Naive thymus-derived CD8-positive, alpha-beta T cell (primary cell): ENCODE data around the gene GPR89B. TPM values are rescaled to one million over a fixed set of nuclear protein-coding genes. Genes with fewer than 3 reads are reported as not detected.
"Not testable (repeated sequence)": the region's sequence is repeated elsewhere in the genome, so short reads cannot be mapped to it uniquely, and the experiment has no call there.

Experiments used
- ATAC-seq, 2 donors: fragments of 150-1000 bp; cut with Tn5 transposase in 1 of 2; sonication (Bioruptor Pico), chemical (Tn5 transposase) in 1 of 2; 1 replicate in 1 of 2; 2 replicates in 1 of 2; pipeline ENCODE4 v1.10.0; 2021; ENCODE audit warnings: mild to moderate bottlenecking in 2 of 2, moderate library complexity in 2 of 2
- POLR2A ChIA-PET: fragments of 350-600 bp; sonication (Branson Sonifier 250); formaldehyde crosslinking; loops from one replicate; lab custom pipeline; 2021; ENCODE audit warnings: antibody characterized with exemption; lab: Charles Lee
- DNase-seq, 10 donors: peaks; one replicate each; pipeline versions ENCODE4 v3.0.0 to v3.0.0-alpha.2; 2020 to 2022
- H3K27ac Mint-ChIP-seq, 10 donors: one replicate each; pipeline ENCODE4 v1.8.0; 2020 to 2022; ENCODE audit warnings: mild to moderate bottlenecking in 10 of 10, mixed read lengths in 10 of 10, moderate library complexity in 4 of 10, inconsistent platforms in 1 of 10
- H3K27me3 Mint-ChIP-seq, 5 donors: one replicate each; pipeline ENCODE4 v1.8.0; 2021 to 2022; ENCODE audit warnings: mixed read lengths in 5 of 5
- H3K36me3 Mint-ChIP-seq, 3 donors: one replicate each; pipeline ENCODE4 v1.8.0; 2020 to 2022; ENCODE audit warnings: mixed read lengths in 3 of 3, mild to moderate bottlenecking in 2 of 3, inconsistent platforms in 1 of 3
- H3K4me1 Mint-ChIP-seq, 4 donors: one replicate each; pipeline ENCODE4 v1.8.0; 2021 to 2022; ENCODE audit warnings: mixed read lengths in 4 of 4
- H3K4me3 Mint-ChIP-seq, 10 donors: one replicate each; pipeline ENCODE4 v1.8.0; 2020 to 2022; ENCODE audit warnings: mild to moderate bottlenecking in 10 of 10, mixed read lengths in 10 of 10, moderate library complexity in 6 of 10, inconsistent platforms in 1 of 10
- H3K9me3 Mint-ChIP-seq, 9 donors: one replicate each; pipeline ENCODE4 v1.8.0; 2020 to 2022; ENCODE audit warnings: mixed read lengths in 9 of 9, mild to moderate bottlenecking in 3 of 9, inconsistent platforms in 1 of 9, moderate library complexity in 1 of 9
- polyA plus RNA-seq, 3 donors: library from polyadenylated mRNA; unstranded; fragments of 300-500 nt; fragmentation: Illumina TruSeq; gene quantifications; one replicate each; pipeline ENCODE4 v1.2.3, GENCODE V29; 2021
- total RNA-seq, 8 experiments: library from RNA in 2 of 8; stranded (reverse) in 2 of 8; gene quantifications; one replicate each; pipeline ENCODE4 v1.2.3 and lab custom pipeline; 2021 to 2026

GPR89B gene
- total and polyA plus RNA-seq, 5 experiments from 2014 or later: 10.2 to 36.6 (median 18.2) TPM

GRCh38 chr1:147907786-147908509 lies 20.3 kb upstream of the GPR89B start:
- no peak overlapping the region for H3K4me3 Mint-ChIP-seq
- H3K27me3 Mint-ChIP-seq: peaks cover 0 to 14% (median 2%) of the 10 kb centered on the region in 5 donors
- DNase-seq (no peak), ATAC-seq (no peak)
- no peaks in the 10 kb centered on the region for H3K4me1 Mint-ChIP-seq
- peak overlapping the region in 1 of 10 donors; percentile 51 for H3K27ac Mint-ChIP-seq
- no peaks in the 10 kb centered on the region for H3K36me3 Mint-ChIP-seq
- POLR2A ChIA-PET: no interaction called here
- H3K9me3 Mint-ChIP-seq: no peaks in the 10 kb centered on the region

GRCh38 chr1:147912553-147912952 lies 15.7 kb upstream of the GPR89B start:
- no peaks in the 10 kb centered on the region for H3K4me1 Mint-ChIP-seq
- no peaks in the 10 kb centered on the region for H3K36me3 Mint-ChIP-seq
- DNase-seq (no peak), ATAC-seq (no peak)
- no peaks in the 10 kb centered on the region for H3K9me3 Mint-ChIP-seq
- no peak overlapping the region for H3K4me3 Mint-ChIP-seq
- peaks cover 11 to 34% (median 19%) of the 10 kb centered on the region in 5 donors for H3K27me3 Mint-ChIP-seq
- POLR2A ChIA-PET: no interaction called here
- H3K27ac Mint-ChIP-seq: no peak overlapping the region

GRCh38 chr1:147913362-147913942 lies 14.8 kb upstream of the GPR89B start:
- Mint-ChIP-seq H3K27me3 (peaks cover 11 to 36% (median 21%) of the 10 kb centered on the region in 5 donors), H3K4me3 (no peak overlapping the region), H3K4me1 (no peaks in the 10 kb centered on the region), H3K9me3 (no peaks in the 10 kb centered on the region), H3K36me3 (no peaks in the 10 kb centered on the region), H3K27ac (no peak overlapping the region)
- DNase-seq (no peak), ATAC-seq (no peak)
- POLR2A ChIA-PET: no interaction called here

GRCh38 chr1:147919896-147920295 lies 8.3 kb upstream of the GPR89B start:
- H3K27ac Mint-ChIP-seq: no peak overlapping the region
- ATAC-seq (no peak), DNase-seq (no peak)
- POLR2A ChIA-PET: no interaction called here
- no peaks in the 10 kb centered on the region for H3K9me3 Mint-ChIP-seq
- H3K27me3 Mint-ChIP-seq: peaks cover 8 to 33% (median 14%) of the 10 kb centered on the region in 5 donors
- no peak overlapping the region for H3K4me3 Mint-ChIP-seq
- H3K4me1 Mint-ChIP-seq: no peaks in the 10 kb centered on the region
- H3K36me3 Mint-ChIP-seq: no peaks in the 10 kb centered on the region

- ATAC-seq (no peak), DNase-seq (no peak)
- Mint-ChIP-seq H3K36me3 (no peaks in the 10 kb centered on the region), H3K27ac (no peak overlapping the region), H3K4me1 (peaks cover 0 to 6% (median 2%) of the 10 kb centered on the region in 4 donors), H3K9me3 (no peaks in the 10 kb centered on the region), H3K4me3 (peak overlapping the region in 1 of 10 donors; percentile 38), H3K27me3 (peaks cover 0 to 1% (median 0%) of the 10 kb centered on the region in 5 donors)
- POLR2A ChIA-PET: no interaction called here
Observed at GRCh38 chr1:147924813-147925212, 3.4 kb upstream of the GPR89B start.

GRCh38 chr1:147927215-147927614 lies 1.0 kb upstream of the GPR89B start:
- DNase-seq, H3K27me3 Mint-ChIP-seq, H3K36me3 Mint-ChIP-seq, H3K4me3 Mint-ChIP-seq, H3K27ac Mint-ChIP-seq, H3K9me3 Mint-ChIP-seq, ATAC-seq, POLR2A ChIA-PET: not testable (repeated sequence)
- H3K4me1 Mint-ChIP-seq: peaks cover 13 to 30% (median 23%) of the 10 kb centered on the region in 4 donors

GRCh38 chr1:147927689-147928088 lies 531 bp upstream of the GPR89B start:
- H3K36me3 Mint-ChIP-seq, DNase-seq, POLR2A ChIA-PET, H3K9me3 Mint-ChIP-seq, H3K27me3 Mint-ChIP-seq, ATAC-seq, H3K4me3 Mint-ChIP-seq: not testable (repeated sequence)
- H3K4me1 Mint-ChIP-seq: peaks cover 17 to 35% (median 27%) of the 10 kb centered on the region in 4 donors
- H3K27ac Mint-ChIP-seq: peak overlapping the region in 1 of 10 donors; percentile 53

- H3K4me3 Mint-ChIP-seq: peak overlapping the region in 5 of 10 donors; percentile 45 to 84 (median 64)
- H3K4me1 Mint-ChIP-seq: peaks cover 21 to 39% (median 32%) of the 10 kb centered on the region in 4 donors
- H3K27ac Mint-ChIP-seq: peak overlapping the region in 1 of 10 donors; percentile 8
- H3K9me3 Mint-ChIP-seq, ATAC-seq, H3K27me3 Mint-ChIP-seq, DNase-seq, POLR2A ChIA-PET: not testable (repeated sequence)
- H3K36me3 Mint-ChIP-seq: peaks cover 0 to 11% (median 0%) of the 10 kb centered on the region in 3 donors
Observed at GRCh38 chr1:147931137-147931536, 2.9 kb downstream of the GPR89B start.

- H3K27me3 Mint-ChIP-seq, H3K9me3 Mint-ChIP-seq, DNase-seq, H3K4me3 Mint-ChIP-seq, ATAC-seq, POLR2A ChIA-PET, H3K27ac Mint-ChIP-seq: not testable (repeated sequence)
- Mint-ChIP-seq H3K4me1 (peaks cover 18 to 31% (median 26%) of the 10 kb centered on the region in 4 donors), H3K36me3 (peaks cover 0 to 31% (median 4%) of the 10 kb centered on the region in 3 donors)
Observed at GRCh38 chr1:147935296-147935695, 7.1 kb downstream of the GPR89B start.

GRCh38 chr1:147940456-147940855 lies 12.2 kb downstream of the GPR89B start:
- H3K27me3 Mint-ChIP-seq, DNase-seq, H3K4me1 Mint-ChIP-seq, H3K27ac Mint-ChIP-seq, POLR2A ChIA-PET, ATAC-seq, H3K4me3 Mint-ChIP-seq, H3K9me3 Mint-ChIP-seq: not testable (repeated sequence)
- peaks cover 0 to 27% (median 4%) of the 10 kb centered on the region in 3 donors for H3K36me3 Mint-ChIP-seq

- H3K27ac Mint-ChIP-seq, DNase-seq, H3K4me1 Mint-ChIP-seq, H3K4me3 Mint-ChIP-seq, H3K27me3 Mint-ChIP-seq, H3K9me3 Mint-ChIP-seq, ATAC-seq, POLR2A ChIA-PET: not testable (repeated sequence)
- peaks cover 0 to 21% (median 2%) of the 10 kb centered on the region in 3 donors for H3K36me3 Mint-ChIP-seq
Observed at GRCh38 chr1:147942563-147942962, 14.3 kb downstream of the GPR89B start.

GRCh38 chr1:147949517-147949916 lies 21.3 kb downstream of the GPR89B start:
- peaks cover 0 to 13% (median 0%) of the 10 kb centered on the region in 3 donors for H3K36me3 Mint-ChIP-seq
- H3K9me3 Mint-ChIP-seq, POLR2A ChIA-PET, H3K4me3 Mint-ChIP-seq, ATAC-seq, H3K27ac Mint-ChIP-seq, H3K27me3 Mint-ChIP-seq, H3K4me1 Mint-ChIP-seq: not testable (repeated sequence)
- DNase-seq: peak in 1 of 10 donors; percentile 49

GRCh38 chr1:147958906-147959305 lies 30.7 kb downstream of the GPR89B start:
- H3K4me1 Mint-ChIP-seq, DNase-seq, H3K27ac Mint-ChIP-seq, H3K4me3 Mint-ChIP-seq, POLR2A ChIA-PET, H3K27me3 Mint-ChIP-seq, H3K9me3 Mint-ChIP-seq, ATAC-seq: not testable (repeated sequence)
- peaks cover 0 to 13% (median 3%) of the 10 kb centered on the region in 3 donors for H3K36me3 Mint-ChIP-seq
